ENCODE results near the gene CAPN5.

CAPN5 gene

DNA sequence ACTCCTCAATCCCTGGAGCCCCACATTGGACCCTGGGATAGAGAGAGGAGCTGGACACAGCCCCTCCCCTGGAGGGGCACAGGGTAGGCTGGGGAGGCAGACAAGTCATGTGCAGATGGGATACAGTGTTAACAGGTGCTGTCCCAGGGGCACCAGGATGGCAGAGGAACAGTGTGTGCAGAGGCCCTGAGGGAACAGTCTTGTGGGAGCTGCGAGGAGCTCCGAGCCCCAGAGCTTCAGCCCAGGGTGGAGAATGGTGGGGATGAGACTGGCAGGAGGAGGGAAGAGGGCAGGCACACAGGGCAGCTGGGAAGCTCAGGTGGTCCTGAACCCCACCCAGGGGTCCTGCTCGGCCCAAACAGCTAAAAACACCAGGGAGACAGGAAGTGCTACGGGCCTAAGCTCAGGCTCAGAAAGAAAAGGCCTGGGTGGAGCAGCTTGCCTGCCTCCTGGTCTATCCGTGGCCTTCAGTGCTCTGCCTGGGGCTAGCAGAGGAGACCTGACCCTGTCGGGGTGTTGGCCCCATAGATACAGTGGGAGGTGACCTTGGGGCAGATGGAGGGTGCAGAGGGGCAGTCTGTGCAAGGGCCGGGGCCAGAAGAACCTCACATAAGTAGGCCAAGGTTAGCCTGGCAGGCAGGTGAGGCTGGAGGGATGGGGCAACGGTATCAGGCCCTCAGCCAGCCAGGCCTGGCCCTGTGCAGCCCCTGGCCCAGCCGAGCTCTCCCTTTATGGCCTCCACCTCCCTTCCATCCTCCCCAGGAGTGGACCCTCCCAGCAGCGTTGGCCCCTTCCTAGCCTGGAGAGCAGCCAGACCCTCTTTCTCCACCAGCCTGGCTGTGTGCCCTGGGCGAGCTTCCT lies 15.4 kb downstream of the CAPN5 start:
- Histone ChIP-seq H4K20me1 (ENCODE audit: insufficient read depth, low read length) (no peaks in the 10 kb centered on the region), H3F3A (ENCODE audit: insufficient read depth, low read length) (no peaks in the 10 kb centered on the region), H3K27ac (ENCODE audit: low read depth, low read length, poor library complexity, severe bottlenecking) (no peak overlapping the region), H3K9me3 (ENCODE audit: low read length) (0 out of 2 replicates have a peak, but pooled peaks cover 4% of the 10 kb centered on the region), H3K27me3 (ENCODE audit: insufficient read depth, low read length) (peaks cover 6% of the 10 kb centered on the region; the same call in 1 of the 2 replicates), H3K9ac (ENCODE audit: low read length) (no peak overlapping the region), H3K36me3 (ENCODE audit: insufficient read depth, low read length) (no peaks in the 10 kb centered on the region; the same call in 1 of the 2 replicates), H3K4me3 (ENCODE audit: low read depth, low read length, poor library complexity, severe bottlenecking) (no peak overlapping the region), H2AFZ (ENCODE audit: low read length) (no peak overlapping the region), H3K4me1 (ENCODE audit: insufficient read depth, low read length, severe bottlenecking) (peaks cover 7% of the 10 kb centered on the region), H3K9me2 (ENCODE audit: low read depth, low read length) (no peaks in the 10 kb centered on the region), H3K79me2 (ENCODE audit: insufficient read depth, low read length) (no peaks in the 10 kb centered on the region), H3K4me2 (ENCODE audit: low read length) (no peak overlapping the region)
- TF ChIP-seq, protein P1, sequence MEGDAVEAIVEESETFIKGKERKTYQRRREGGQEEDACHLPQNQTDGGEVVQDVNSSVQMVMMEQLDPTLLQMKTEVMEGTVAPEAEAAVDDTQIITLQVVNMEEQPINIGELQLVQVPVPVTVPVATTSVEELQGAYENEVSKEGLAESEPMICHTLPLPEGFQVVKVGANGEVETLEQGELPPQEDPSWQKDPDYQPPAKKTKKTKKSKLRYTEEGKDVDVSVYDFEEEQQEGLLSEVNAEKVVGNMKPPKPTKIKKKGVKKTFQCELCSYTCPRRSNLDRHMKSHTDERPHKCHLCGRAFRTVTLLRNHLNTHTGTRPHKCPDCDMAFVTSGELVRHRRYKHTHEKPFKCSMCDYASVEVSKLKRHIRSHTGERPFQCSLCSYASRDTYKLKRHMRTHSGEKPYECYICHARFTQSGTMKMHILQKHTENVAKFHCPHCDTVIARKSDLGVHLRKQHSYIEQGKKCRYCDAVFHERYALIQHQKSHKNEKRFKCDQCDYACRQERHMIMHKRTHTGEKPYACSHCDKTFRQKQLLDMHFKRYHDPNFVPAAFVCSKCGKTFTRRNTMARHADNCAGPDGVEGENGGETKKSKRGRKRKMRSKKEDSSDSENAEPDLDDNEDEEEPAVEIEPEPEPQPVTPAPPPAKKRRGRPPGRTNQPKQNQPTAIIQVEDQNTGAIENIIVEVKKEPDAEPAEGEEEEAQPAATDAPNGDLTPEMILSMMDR (IDR thresholded peaks at IDR 0.05; ENCODE audit: low read length): no peak
- TF ChIP-seq EZH2 (IDR thresholded peaks at IDR 0.05; ENCODE audit: borderline replicate concordance, low read length): no peak

DNA sequence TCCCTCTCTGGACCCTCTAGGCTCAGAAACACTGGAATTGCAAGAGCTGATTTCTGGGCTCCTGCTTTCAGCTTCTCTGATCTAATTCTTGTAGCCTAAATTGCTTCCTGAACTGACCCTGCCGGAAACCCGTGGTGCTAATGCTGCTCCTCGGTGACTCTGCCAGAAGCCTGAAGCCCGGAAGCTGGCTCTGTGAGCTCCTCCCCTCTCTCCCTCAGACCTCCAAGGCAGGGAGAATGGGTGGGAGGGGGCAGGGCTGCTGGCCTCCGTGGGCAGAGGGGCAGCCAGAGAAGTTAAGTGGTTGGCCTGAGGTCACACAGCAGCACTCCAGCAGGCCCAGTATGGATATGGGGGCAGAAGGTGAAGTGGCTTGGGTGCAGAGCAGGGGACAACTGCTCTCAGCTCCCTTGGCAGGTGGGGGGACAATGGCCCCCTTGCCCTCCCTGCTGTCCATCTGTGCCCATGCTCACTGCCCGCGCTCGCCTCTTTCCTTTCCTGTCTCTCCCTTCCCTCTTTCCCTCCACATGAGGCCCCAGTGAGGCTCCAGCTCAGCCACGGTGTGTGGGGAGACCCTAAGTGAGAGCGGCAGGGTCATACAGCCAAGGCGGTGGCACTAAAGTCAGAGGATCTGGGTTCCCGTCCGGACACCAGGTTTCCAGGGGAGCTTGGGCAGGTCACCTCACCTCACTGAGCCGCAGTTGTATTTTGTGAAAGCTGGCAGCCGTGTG lies 16.2 kb downstream of the CAPN5 start:
- no peaks in the 10 kb centered on the region; the same call in 1 of the 2 replicates for H3K36me3 ChIP-seq (ENCODE audit: insufficient read depth, low read length)
- H3K4me2 ChIP-seq (ENCODE audit: low read length): no peak overlapping the region
- H3K9me3 ChIP-seq (ENCODE audit: low read length): 0 out of 2 replicates have a peak, but pooled peaks cover 4% of the 10 kb centered on the region
- H3K9me2 ChIP-seq (ENCODE audit: low read depth, low read length): no peaks in the 10 kb centered on the region
- H3K79me2 ChIP-seq (ENCODE audit: insufficient read depth, low read length): no peaks in the 10 kb centered on the region
- no peak for TF ChIP-seq EZH2 (IDR thresholded peaks at IDR 0.05; ENCODE audit: borderline replicate concordance, low read length)
- TF ChIP-seq, protein P1 (IDR thresholded peaks at IDR 0.05; ENCODE audit: low read length): no peak
- peaks cover 7% of the 10 kb centered on the region for H3K4me1 ChIP-seq (ENCODE audit: insufficient read depth, low read length, severe bottlenecking)
- no peaks in the 10 kb centered on the region for H4K20me1 ChIP-seq (ENCODE audit: insufficient read depth, low read length)
- H3K27me3 ChIP-seq (ENCODE audit: insufficient read depth, low read length): peaks cover 9% of the 10 kb centered on the region; the same call in 1 of the 2 replicates
- H3K27ac ChIP-seq (ENCODE audit: low read depth, low read length, poor library complexity, severe bottlenecking): no peak overlapping the region
- H2AFZ ChIP-seq (ENCODE audit: low read length): no peak overlapping the region
- no peaks in the 10 kb centered on the region for H3F3A ChIP-seq (ENCODE audit: insufficient read depth, low read length)
- no peak overlapping the region for H3K4me3 ChIP-seq (ENCODE audit: low read depth, low read length, poor library complexity, severe bottlenecking)
- H3K9ac ChIP-seq (ENCODE audit: low read length): no peak overlapping the region

DNA sequence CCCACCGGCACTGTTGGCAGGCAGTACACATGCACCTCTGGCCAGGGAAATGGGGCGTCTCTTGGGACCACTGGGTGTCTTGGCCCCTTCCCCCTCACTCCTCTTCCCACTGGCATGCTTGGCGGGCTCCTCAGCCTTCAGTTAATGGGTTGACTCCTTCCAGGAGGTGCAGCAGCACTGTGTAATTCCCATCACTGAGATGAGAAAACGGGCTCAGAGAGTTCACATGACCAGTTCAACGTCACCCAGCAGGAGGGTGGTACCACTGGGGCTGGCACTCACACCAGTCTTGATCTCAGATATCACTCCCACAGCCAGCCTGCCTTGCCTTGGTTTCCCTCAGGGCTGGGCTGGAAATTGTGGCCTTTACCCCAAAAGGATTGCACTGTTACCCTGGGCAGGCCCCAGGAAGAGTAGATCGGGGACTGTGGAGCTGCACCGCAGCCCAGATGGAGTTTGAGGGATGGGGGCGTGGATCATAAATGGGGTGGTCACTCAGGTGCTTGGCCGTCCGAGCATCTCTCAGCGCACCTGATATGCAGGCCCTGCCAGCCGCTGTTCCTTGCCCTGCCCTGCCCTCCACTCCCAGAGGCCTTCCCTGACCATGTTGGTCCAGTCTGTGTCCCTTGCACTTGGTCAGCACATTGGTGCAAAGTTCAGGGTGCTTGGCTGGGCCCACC lies 16.9 kb downstream of the CAPN5 start:
- Histone ChIP-seq H2AFZ (ENCODE audit: low read length) (no peak overlapping the region), H4K20me1 (ENCODE audit: insufficient read depth, low read length) (no peaks in the 10 kb centered on the region)

More for the DNA sequence above, 16.9 kb downstream of the CAPN5 start:
- H3K27ac ChIP-seq (ENCODE audit: low read depth, low read length, poor library complexity, severe bottlenecking): no peak overlapping the region
- H3K4me2 ChIP-seq (ENCODE audit: low read length): no peak overlapping the region
- no peak overlapping the region for H3K9ac ChIP-seq (ENCODE audit: low read length)
- no peaks in the 10 kb centered on the region for H3K9me3 ChIP-seq (ENCODE audit: low read length)
- H3K4me3 ChIP-seq (ENCODE audit: low read depth, low read length, poor library complexity, severe bottlenecking): no peak overlapping the region
- H3K4me1 ChIP-seq (ENCODE audit: insufficient read depth, low read length, severe bottlenecking): peaks cover 7% of the 10 kb centered on the region
- H3F3A ChIP-seq (ENCODE audit: insufficient read depth, low read length): no peaks in the 10 kb centered on the region
- no peaks in the 10 kb centered on the region for H3K9me2 ChIP-seq (ENCODE audit: low read depth, low read length)
- H3K79me2 ChIP-seq (ENCODE audit: insufficient read depth, low read length): no peaks in the 10 kb centered on the region
- TF ChIP-seq EZH2 (IDR thresholded peaks at IDR 0.05; ENCODE audit: borderline replicate concordance, low read length): no peak
- TF ChIP-seq, protein P1 (IDR thresholded peaks at IDR 0.05; ENCODE audit: low read length): no peak
- H3K36me3 ChIP-seq (ENCODE audit: insufficient read depth, low read length): no peaks in the 10 kb centered on the region
- H3K27me3 ChIP-seq (ENCODE audit: insufficient read depth, low read length): peaks cover 9% of the 10 kb centered on the region; the same call in 1 of the 2 replicates
